ENCODE results near the gene SDS. TPM values are rescaled to one million over a fixed set of nuclear protein-coding genes. Genes with fewer than 3 reads are reported as not detected.

Gene SDS
- total and polyA plus RNA-seq, 2 of the 8 experiments (the other 6 are each of a cell fraction or from before 2014, with no cell fraction given) = 0.21 TPM; not detected in 1

GRCh38 chr12:113365639-113366395, 37.9 kb downstream of the SDS start (continued):
- TF ChIP-seq CHD7 (IDR thresholded peaks at IDR 0.05; ENCODE audit: insufficient replicate concordance, low read length) (no peak), SIRT6 (IDR thresholded peaks at IDR 0.05; ENCODE audit: low read length) (no peak), CREB1 (IDR thresholded peaks at IDR 0.05) (no peak), RXRA (IDR thresholded peaks at IDR 0.05; ENCODE audit: insufficient read depth, low read depth, low read length) (no peak), BCL11A (IDR thresholded peaks at IDR 0.05; ENCODE audit: low read depth in 2 of 2, low read length in 2 of 2) (no peak), CTBP2 (IDR thresholded peaks at IDR 0.05; ENCODE audit: borderline replicate concordance, insufficient read depth, insufficient read length, low read length) (no peak), RAD21 (IDR thresholded peaks at IDR 0.05 in 1 of 2, conservative IDR thresholded peaks at IDR 0.05 in 1 of 2; ENCODE audit: low read depth in 2 of 2, low read length in 2 of 2) (no peak), CBX5 (IDR thresholded peaks at IDR 0.05; ENCODE audit: low read depth, low read length) (no peak), SP2 (IDR thresholded peaks at IDR 0.05; ENCODE audit: low read length) (no peak)
